Activated naive CD4-positive, alpha-beta T cell treated with Interleukin-2 at 50 U/mL for 16 hours (primary cell): ENCODE measurements around the gene CCDC158.
"Not testable (repeated sequence)": the region's sequence is repeated elsewhere in the genome, so short reads cannot be mapped to it uniquely, and the experiment has no call there.

Source experiments
- DNase-seq: peaks from one replicate; pipeline ENCODE4 v3.0.0-alpha.2; 2020

CCDC158 gene

DNA sequence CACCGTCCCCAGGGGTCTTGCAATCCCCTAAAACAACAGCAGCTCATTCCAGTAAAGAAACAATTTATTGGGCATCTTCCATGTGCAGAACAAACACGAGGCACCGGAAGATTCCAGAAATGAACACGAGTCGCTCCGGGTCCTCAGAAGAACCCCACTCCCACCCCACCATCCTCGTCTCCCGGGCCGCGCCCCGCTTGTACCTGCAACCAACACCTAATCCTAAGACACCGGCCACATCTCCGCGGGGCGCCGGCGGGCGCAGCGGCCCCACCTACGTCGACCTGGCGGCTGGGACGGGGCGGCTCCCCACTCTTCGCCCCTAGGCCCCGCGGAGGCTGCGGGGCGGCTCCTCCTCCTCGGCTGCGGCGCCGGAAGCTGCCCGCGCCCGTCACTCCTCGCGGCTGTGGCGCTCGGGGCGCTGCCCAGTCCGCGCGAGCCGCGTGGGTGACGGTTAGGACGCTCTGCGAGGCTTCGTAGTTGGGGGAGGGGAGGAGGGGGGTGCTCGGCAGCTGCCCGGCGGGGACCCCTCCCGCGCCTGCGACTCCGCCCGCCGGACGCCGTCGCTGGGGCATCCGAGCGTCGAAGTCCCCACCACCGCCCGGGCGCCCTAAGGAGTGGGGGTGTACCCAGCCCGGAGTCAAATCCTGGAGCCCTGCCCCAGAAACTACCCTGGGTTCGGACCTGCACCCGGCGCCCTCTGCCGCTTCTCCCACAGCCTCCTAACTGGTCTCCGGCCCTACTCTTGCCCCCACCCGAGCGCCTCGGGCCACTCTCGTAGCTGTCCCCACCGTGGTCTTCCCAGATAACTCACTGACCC, at the start of gene CCDC158:
Gene CCDC158 (minus strand): TSS at position 380 of the 820 bp plus-strand sequence. CDS start 17,934 bp downstream, outside the sequence.
- no peak for DNase-seq

DNA sequence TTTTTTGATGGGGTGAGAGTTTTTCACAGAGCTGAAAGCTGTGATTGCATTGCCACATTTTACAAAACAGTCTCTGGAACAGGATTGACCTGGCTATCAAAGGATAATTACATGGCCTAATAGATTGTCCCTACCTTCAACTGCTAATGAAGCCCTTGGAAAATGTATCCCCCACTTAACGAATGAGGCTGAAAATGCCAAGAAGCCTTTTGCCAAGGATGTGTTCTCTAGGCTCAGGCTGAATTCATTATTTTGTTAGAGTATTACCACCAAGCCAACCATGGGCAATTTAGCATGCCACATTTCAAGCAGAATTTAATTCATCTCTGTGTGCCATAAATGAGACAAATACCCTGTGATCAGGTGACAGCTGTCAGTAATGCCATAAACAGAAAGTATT, 49.6 kb upstream of the CCDC158 start:
- no peak for DNase-seq

DNA sequence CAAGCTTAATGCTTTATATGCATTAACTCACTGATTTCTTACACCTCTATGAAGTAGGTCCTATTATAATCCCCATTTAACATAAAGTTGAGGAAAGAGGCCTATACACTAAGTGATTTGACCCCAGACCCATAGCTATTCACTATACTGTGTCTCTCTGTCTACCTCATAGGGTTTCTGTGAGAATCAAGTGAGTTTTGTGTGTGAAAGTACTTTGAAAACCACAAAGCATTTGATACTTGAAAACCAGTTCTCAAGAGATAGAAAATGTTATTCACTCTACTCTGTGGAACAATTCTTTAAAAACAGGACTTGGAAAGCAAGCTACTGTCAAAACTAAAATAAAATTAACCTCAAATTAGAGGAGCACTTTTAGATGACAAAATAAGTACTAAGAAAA, 49.1 kb upstream of the CCDC158 start:
- DNase-seq: no peak

DNA sequence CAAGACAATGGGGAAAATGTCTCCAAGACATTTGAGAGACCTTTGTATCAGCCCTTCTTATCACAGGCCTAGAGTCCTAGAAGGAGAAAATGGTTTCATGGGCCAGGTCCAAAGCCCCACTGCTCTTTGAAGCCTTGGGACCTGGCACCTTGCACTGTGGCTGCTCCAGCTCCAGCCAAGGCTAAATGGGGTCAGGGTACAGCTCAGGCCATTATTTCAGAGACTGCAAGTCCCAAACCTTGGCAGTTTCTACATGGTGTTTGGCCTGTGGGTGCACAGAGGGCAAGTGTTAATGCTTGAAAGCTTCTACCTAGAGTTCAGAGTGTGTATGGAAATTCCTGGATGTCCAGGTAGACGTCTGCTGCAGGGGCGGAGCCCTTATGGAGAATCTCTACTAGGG, 42.6 kb upstream of the CCDC158 start:
- no peak for DNase-seq

DNA sequence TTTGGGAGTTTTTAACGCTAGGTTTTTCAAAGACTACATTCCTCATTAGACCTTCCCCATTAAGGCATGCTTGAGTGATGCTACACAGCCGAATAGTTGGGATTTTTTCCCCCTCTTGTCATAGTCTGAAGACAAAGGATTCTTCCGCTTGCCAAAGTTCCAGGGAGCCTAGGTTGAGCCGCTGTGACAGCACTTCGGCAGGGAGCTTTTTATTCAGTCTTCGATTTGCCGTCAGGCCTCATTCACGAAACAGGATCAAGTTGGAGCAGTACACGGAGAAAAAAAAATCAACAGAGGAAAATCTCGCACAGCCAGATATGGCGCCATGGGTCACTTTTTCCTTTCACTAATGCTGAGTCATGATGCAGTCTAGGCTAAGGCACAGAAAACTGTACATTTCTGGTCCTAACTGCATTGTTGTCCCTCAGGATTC, 38.4 kb upstream of the CCDC158 start:
- DNase-seq: no peak

DNA sequence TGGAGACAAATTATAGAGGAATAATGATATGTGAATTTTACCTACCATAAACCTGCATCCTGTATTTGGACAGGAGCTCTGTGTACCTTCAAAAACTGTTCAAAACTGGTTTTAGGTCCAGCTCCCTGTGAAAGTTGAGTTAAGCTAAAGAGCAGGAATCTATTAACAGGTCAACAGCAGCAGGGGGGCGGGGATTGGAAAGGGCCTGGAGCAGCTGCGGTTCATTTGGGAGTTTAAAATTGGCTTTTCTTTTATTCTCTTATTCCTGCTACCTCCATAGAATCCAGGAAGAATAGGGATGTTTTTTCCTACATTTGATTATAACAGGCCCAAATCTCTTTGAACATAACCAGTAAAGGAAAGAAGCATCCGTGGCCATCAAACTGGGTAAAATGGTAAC, 37.9 kb upstream of the CCDC158 start:
- DNase-seq: no peak

DNA sequence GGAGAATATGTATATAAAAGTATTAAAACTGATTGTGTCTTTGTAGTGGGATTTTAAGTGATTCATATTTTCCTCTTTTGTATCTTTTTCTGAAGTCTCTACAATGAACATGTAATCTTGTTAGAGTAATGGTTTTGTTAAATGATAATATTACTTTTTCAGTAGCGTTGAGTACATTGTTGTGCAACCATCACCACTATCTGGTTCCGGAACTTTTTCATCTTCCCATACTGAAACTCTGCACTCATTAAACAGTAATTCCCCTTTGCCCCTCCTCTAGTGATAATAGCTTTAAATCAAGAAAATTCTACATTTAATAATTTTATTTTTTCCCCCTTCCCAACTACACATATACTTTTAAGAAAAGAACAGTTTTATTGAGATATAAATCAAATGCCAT, 37.4 kb upstream of the CCDC158 start:
- no peak for DNase-seq

DNA sequence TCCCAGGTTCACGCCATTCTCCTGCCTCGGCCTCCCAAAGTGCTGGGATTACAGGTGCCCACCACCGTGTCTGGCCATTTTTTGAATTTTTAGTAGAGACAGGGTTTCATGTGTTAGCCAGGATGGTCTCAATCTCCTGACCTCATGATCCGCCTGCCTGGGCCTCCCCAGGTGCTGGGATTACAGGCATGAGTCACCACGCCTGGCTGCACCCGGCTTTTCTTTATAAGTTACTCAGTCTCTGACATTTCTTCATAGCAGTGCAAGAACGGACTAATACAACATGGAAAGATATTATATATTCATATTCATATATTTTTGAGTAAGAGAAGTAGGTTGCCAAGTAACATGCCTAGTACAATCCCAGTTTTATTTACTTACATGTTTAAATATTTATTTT, 36.9 kb upstream of the CCDC158 start:
- no peak for DNase-seq

DNA sequence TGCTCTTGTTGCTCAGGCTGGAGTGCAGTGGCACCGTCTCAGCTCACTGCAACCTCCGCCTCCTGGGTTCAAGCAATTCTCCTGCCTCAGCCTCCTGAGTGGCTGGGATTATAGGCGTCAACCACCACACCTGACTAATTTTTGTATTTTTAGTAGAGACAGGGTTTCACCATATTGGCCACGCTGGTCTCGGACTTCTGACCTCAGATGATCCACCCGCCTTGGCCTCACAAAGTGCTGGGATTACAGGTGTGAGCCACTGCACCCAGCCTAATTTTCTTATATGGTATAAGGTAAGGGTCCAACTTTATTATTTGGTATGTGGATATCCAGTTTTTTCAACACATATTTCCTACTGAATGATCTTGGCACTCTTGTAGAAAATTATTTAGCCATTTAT, 33.1 kb upstream of the CCDC158 start:
- not testable (repeated sequence) for DNase-seq

DNA sequence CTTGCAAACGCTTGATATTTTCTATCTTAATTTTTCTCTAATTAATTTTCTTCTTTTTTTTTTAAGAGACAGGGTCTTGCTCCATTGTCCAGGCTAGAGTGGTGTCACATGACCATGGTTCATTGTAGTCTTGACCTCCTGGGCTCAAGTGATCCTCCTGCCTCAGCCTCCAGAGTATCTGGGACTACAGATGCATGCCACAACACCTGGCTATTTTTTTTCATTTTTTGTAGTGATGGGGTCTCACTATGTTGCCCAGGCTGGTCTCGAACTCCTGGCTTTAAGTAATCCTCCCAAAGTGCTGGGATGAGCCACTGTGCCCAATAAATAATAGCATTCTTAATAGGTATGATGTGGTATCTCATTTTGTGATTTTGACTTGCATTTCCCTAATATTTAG, 32.3 kb upstream of the CCDC158 start:
- no peak for DNase-seq

DNA sequence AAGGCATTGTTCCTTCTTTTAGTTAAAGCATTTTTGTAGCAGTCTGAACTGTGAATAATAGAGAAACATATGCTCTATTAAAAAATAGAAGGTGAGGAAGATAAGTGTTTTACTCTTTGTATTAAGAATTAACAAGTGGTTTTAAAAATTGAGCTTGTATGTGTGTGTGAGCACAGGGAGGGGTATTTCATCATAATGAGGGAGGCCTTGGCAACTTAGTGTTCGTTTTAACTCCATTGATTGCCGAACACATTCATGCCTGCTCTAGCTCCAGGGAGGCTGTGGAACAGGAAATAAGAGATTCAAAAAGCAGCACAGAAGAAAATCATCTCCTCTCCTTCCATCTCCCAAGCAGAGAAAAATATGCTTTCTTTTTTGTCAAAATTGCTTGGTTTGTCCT, 28.9 kb upstream of the CCDC158 start:
- no peak for DNase-seq

DNA sequence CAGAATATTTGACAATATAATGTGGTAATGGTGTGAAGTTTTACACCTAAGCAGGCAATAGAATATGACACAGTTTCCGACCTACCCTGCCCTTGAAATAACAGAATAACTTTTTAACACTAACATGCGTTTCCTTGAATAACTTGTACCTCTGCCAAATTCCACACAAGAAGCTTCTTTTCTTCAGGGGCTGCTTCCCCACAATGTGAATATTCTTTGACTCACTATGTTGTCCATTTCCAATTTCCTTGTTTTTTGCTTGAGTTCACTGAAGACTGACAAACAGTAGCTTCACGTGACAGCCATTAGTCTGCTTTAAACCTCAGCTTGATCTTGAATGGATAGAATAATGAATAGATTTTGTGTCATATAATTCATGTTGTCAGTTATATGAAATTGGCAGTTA, 28.4 kb upstream of the CCDC158 start:
- DNase-seq: no peak

DNA sequence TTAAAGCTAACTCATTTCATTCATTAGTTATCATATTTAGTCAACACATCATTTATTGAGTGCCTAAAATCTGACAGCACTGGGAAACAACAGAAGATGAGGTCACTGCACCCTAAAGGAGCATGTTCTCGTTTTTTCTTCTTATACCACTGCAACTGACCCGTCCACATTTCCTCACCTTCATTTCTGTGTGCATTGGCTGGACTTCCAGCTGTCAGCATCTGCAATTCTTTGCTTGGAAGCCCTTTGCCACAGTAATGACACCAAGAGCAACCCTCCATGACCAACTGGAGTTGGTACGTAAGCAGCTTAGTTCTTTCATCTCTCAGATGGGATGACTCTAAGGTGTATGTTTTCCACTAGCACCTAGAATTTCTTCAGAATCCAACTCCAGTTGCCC, 27.3 kb upstream of the CCDC158 start:
- DNase-seq: no peak

DNA sequence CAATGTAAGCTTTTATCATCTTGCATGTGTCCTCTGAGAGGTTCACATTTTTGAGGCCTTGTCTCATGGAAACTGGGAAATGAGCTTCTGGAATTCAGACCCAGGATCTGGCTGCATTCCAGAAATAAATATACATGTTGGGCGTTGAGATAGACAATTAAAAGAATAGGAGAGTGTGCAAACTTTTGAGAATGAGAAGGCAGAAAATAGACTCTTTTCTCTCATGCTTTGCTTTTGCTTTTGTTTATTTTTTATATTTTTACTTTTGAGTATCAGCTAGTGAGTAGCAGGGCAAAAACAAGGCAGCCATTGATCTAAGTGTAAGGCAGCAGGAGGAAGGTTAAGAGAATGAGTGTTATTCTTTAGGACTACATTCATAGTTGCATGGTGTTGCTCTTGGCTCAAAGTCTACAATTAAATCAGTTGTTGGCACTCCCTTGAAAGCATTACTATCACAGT, 26.5 kb upstream of the CCDC158 start:
- DNase-seq: no peak

DNA sequence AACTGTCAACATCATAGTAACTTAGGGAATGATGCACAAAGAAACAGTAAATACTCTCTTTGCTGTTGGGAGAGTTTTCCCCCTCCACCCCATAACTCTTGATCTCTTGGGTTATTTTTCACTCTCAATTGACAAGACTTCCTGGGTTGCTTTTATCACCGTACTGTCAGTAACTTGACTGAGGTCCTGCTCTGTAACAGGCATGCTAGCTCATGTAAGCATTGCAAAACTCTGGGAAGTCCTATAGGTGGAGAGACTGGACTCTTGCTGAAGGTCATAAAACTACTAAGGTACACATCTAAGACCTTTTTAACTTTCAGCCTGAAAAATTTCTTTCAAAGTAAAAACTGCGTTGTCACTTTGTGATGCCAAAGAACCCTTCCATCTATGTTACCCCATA, 25.0 kb upstream of the CCDC158 start:
- DNase-seq: no peak

DNA sequence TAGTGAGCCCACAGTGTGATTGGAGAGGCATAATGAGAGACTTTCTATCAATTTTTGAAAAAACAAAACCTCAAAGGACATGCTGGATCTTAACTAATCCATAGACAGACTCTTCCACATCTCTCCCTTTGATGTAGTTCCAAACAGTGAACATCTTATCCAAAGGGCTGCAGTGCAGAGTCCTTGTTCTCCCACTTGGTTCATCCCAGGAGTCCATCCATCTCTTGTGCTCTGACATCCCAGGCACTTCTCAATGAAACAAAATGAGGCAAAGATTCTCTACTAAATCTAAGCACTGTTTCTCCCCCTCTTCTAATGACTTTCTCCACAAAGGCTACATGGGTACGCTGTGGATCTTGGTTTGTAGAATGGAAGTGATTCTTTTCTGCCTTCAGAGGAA, 22.4 kb upstream of the CCDC158 start:
- DNase-seq: no peak

DNA sequence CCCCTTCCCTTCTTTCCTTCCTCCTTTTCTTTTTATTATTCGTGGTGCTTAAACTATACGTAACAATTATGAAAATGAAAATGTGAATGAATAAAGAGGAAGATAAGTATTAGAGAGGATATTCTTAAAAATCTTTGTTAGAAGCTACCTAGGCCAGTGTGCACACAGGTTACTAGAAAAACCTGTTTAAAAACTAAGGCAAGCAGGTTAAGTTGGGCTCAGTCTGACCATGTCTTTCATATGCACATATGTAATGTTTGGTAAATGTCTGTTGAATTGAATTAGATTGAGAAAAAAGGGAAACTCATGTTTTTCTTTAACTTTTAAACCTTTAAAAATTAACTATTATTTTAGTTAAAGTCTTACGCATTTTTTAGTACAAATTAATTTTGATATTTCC, 21.9 kb upstream of the CCDC158 start:
- no peak for DNase-seq

DNA sequence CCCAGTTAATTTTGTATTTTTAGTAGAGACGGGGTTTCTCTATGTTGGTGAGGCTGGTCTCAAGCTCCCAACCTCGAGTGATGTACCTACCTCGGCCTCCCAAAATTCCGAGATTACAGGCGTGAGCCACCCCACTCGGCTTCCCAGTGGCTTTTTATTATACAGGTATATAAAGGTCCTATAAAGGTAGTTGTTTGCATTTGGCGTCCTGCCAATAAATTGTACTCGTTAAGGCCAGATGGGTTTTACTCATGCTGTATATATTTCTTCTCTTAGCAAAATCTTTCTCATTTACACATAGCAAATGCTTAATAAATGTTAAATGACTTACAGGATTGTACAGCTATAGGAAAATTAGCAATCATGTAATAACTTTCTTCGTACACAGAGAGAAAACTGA, 20.9 kb upstream of the CCDC158 start:
- no peak for DNase-seq

DNA sequence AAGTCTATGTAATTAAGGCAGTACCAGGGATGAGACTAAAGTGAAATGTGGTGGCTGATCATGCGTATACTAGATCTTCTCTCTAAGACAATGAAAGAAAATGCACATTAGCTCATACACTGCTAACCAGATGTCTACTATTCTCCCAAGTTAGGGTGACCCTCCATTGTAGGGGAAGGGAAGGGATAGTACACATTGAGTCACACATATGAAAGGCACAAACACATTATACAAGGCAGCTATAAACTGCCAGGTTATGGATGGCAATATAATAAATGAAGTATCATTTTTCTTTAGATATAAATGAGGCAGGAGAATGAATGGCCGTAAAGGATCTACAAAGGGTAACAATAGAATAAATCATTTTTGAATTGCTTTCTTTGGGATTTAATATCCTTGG, 18.6 kb upstream of the CCDC158 start:
- no peak for DNase-seq

DNA sequence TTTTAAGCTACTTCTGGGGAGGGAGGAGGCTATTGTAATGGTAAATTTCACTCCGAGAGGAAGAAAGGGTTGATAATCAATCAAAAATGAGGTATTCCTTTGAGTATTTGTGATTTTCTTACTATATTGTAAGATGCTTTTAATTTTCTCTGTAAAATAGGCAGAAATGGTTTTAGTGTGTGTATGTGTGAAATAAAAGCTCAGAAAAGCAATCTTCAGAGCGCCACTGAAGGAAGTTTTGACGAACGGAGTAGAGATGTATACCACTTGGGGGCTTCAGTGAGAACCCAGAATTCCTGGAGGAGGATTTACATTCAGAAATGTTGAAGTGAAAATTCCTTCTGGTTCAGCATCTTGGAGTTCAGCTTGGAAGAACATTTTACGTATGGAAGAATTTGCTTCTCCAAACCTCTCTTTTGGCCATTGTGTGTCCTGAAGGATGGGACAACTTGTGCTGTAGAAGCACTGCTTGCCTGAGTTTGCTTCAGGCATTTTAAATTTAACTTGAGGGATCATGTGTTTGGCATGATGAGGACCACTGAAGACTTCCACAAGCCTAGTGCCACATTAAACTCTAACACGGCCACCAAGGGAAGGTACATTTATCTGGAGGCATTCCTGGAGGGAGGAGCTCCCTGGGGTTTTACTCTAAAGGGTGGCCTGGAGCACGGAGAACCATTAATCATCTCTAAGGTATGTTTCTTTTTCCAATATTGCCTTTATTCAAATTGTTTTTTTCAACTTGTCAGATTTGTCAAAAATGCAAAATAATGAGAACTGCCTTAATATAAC, 14.8 kb upstream of the CCDC158 start:
- no peak for DNase-seq

DNA sequence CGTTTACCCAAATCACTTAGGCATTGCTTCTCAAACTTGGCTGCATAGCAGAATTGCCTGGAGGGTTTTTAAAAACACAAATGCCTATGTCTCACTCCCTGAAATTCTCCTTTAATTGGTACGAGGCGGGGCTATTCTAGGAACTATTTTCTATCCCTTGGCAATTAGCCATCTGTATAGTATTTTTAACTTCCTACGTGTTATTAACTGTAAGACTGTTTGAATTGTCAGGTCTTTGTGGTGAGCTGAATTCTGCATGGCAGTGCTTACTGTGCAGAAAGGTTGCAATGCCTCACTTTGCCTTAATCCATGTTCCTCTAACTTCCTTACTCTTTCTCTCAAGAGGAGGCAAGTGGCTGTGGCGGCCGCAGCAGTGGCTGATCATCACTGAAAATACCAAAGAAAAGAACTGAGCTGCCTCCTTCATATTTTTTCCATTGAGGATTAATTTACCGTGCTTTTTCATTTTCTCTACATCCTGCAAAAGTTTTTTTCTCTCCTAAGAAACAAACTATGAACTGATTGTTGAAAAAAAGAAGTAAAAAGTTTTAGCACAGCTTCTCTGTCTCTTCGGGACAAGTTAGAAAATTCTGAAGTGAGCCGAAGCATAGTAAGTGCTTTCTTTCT, 14.1 kb upstream of the CCDC158 start, which contains the start of gene SHROOM3:
Gene SHROOM3 (plus strand): TSS at position 329 of the 627 bp plus-strand sequence. CDS start 824 bp downstream, outside the sequence.
- no peak for DNase-seq

DNA sequence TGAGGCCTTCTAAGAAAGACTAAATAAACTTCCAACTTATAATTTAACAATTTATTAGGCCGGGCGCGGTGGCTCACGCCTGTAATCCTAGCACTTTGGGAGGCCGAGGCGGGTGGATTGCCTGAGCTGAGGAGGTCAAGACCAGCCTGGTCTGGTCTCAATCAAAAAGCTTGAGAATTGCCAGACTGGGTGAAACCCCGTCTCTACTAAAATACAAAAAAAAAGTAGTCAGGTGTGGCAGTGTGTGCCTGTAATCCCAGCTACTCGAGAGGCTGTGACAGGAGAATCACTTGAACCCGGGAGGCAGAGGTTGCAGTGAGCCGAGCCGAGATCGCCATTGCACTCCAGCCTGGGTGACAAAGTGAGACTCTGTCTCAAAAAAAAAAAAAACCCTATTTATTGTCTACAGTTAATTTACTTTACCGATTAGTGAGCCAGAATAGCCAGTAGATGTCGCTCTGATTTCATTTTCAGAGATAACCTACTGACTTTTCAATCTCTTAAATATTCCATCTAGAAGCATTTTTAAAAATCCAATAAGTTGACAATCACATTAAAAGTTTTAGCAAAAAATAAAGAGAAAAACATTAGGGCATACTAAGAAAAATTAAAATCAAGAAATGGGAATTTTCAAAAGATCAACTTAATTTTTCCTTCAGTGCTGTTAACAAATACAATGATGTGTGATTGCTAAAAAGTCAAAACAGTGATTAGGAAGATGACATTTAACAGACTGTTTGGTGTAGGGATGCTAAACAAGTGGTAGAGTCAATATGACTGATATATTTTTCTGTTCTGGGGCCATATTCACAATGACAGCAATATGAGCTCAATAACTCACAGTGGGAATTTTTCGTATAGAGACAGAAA, 9.8 kb upstream of the CCDC158 start:
- DNase-seq: no peak

DNA sequence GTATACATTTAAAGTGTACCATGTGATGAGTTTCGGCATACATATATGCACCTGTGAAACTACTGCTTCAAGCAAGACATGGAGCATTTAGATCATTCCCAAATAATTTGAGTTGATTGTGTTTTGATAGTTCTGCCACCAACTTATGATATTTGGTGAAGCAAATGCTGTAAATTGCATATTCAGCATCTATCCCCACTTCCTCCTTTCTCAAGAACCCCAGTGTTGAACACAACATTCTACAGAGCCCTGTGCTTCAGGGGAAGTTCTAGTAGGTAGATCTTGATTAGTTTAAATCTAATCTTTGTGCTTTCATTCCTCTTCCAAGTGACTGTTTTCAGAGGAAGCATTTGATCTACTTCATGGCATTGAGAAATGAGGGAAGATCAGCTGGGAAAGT, 8.7 kb upstream of the CCDC158 start:
- DNase-seq: no peak
